OCI-LY1 (cell line): ENCODE results near the gene EVA1C.

ENCODE experiments used
- EZH2 ChIP-seq: fragments of 200-600 bp; sonication (generic), shearing (Covaris generic); IDR thresholded peaks from 2 replicates; pipeline ENCODE4 v1.8.0; 2017; ENCODE audit warnings: borderline replicate concordance, mixed run types, mild to moderate bottlenecking, antibody characterized with exemption, low read length, moderate library complexity, mixed read lengths
- TF ChIP-seq, protein P1 (sequence below): fragments of 200-600 bp; sonication (generic), shearing (Covaris generic); IDR thresholded peaks from 2 replicates; pipeline ENCODE4 v1.5.1; 2017; ENCODE audit warnings: mild to moderate bottlenecking, antibody characterized with exemption, low read length, moderate library complexity, mixed read lengths

DNA sequence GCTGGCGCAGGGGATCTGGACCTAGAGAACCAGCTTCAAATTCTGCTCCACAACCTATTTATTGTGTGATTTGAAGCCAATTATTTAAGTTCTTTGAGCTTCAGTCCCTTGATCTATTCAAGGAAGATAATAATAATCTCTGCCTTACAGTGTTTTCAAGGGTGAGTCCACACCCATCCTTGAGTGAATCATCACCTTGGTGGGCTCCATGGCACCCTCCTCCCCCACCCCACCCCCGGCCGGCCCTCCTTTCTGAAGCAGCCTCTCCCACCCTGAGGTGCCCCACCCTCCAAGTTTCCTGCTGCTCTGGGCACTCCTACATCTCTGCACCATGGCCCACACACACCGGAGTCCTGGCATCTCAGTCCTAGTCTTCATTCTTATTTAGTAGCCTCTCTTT is 134.5 kb downstream of the EVA1C start:
- TF ChIP-seq, protein P1, sequence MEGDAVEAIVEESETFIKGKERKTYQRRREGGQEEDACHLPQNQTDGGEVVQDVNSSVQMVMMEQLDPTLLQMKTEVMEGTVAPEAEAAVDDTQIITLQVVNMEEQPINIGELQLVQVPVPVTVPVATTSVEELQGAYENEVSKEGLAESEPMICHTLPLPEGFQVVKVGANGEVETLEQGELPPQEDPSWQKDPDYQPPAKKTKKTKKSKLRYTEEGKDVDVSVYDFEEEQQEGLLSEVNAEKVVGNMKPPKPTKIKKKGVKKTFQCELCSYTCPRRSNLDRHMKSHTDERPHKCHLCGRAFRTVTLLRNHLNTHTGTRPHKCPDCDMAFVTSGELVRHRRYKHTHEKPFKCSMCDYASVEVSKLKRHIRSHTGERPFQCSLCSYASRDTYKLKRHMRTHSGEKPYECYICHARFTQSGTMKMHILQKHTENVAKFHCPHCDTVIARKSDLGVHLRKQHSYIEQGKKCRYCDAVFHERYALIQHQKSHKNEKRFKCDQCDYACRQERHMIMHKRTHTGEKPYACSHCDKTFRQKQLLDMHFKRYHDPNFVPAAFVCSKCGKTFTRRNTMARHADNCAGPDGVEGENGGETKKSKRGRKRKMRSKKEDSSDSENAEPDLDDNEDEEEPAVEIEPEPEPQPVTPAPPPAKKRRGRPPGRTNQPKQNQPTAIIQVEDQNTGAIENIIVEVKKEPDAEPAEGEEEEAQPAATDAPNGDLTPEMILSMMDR = no peak
- TF ChIP-seq EZH2 = no peak
